ENCODE data around the gene PRDM5. TPM values are rescaled to one million over a fixed set of nuclear protein-coding genes. Genes with fewer than 3 reads are reported as not detected.

The PRDM5 gene
- total and polyA plus RNA-seq, 10 of the 15 experiments (the other 5 are each of a cell fraction or from before 2014, with no cell fraction given), result 0.07 TPM; not detected in 9

- ATAC-seq, result peak; percentile 84
- peak; percentile 80 for FAIRE-seq
- peak; percentile 33 for DNase-seq (ENCODE audit: low read depth, low spot score)
- SMC1A ChIA-PET (ENCODE audit: uncharacterized antibody, unreplicated experiment), result interaction anchor here (0.6 to 1.9 kb wide), 9 partner anchors 10 to 268 kb away, joined by 3 to 9 read pairs (median 5); no protein-coding TSS in a partner anchor
- no TSS peak for BruUV-seq (replicated peaks)
- Histone ChIP-seq H3K4me3 (no peak overlapping the region), H3K4me1 (ENCODE audit: control insufficient read depth, insufficient read depth, low read length) (no peaks in the 10 kb centered on the region), H4K20me1 (ENCODE audit: control insufficient read depth, insufficient read depth) (no peaks in the 10 kb centered on the region), H3K27ac (ENCODE audit: control insufficient read depth, insufficient read depth) (no peak overlapping the region), H2AFZ (ENCODE audit: control insufficient read depth, low read depth, low read length) (no peak overlapping the region), H3K27me3 (replicated peaks in 1 of 2; ENCODE audit: control insufficient read depth in 2 of 2, insufficient read depth in 2 of 2, low read length in 1 of 2) (no peaks in the 10 kb centered on the region; a peak in 1 of 4 replicates), H3K36me3 (ENCODE audit: control insufficient read depth in 2 of 2, insufficient read depth in 2 of 2, low read length in 1 of 2) (no peaks in the 10 kb centered on the region), H3K9ac (ENCODE audit: control insufficient read depth, insufficient read depth, low read length) (no peak overlapping the region), H3K9me3 (replicated peaks; ENCODE audit: control insufficient read depth, insufficient read depth, low read length) (no peaks in the 10 kb centered on the region; the same call in 2 of the 3 replicates), H3K4me2 (ENCODE audit: control insufficient read depth, insufficient read depth) (no peak overlapping the region), H3K79me2 (ENCODE audit: control insufficient read depth, insufficient read depth, low read length) (no peaks in the 10 kb centered on the region)
- POLR2A ChIA-PET, result interaction anchor here (1.1 kb wide), 1 partner anchor 11 kb away, joined by 3 read pairs; no protein-coding TSS in a partner anchor
- intact Hi-C loops (cut with micrococcal nuclease; ENCODE audit: unreplicated experiment), result no loop called here
- RAD21 ChIA-PET (ENCODE audit: unreplicated experiment), result interaction anchor here (0.6 to 1.4 kb wide), 7 partner anchors 12 to 460 kb away, joined by 3 read pairs; no protein-coding TSS in a partner anchor
- 27% methylated on average over 2 of the region's 2 CpGs for WGBS (ENCODE audit: insufficient coverage, insufficient replicate concordance, low lambda C conversion rate, missing lambda C conversion rate)
- in situ Hi-C loops (cut with MboI), result no loop called here
- CTCF ChIA-PET, result interaction anchor here (1.2 to 2.0 kb wide), 3 partner anchors 9 to 463 kb away, joined by 3 to 6 read pairs (median 4); no protein-coding TSS in a partner anchor
- TF ChIP-seq EGR1 (IDR thresholded peaks at IDR 0.05; ENCODE audit: borderline replicate concordance in 1 of 2, low read depth in 2 of 2, low read length in 2 of 2) (no peak), ZNF24 (IDR thresholded peaks at IDR 0.05) (no peak), CEBPB (IDR thresholded peaks at IDR 0.05; ENCODE audit: borderline replicate concordance in 1 of 2, low read depth in 2 of 2, low read length in 2 of 2) (no peak), PML (IDR thresholded peaks at IDR 0.05; ENCODE audit: low read length) (no peak), BMI1 (IDR thresholded peaks at IDR 0.05; ENCODE audit: borderline replicate concordance) (no peak), PAX8 (IDR thresholded peaks at IDR 0.05) (no peak), ATF7 (IDR thresholded peaks at IDR 0.05; ENCODE audit: low read depth) (peak; percentile 50), NR2C2 (IDR thresholded peaks at IDR 0.05; ENCODE audit: borderline replicate concordance, control insufficient read depth, insufficient read length, low read depth) (no peak), RAD51 (IDR thresholded peaks at IDR 0.05) (no peak), PAX5 (IDR thresholded peaks at IDR 0.05; ENCODE audit: borderline replicate concordance, low read depth, low read length) (peak; percentile 40; the same call in 1 of the 2 replicates), NFYB (IDR thresholded peaks at IDR 0.05; ENCODE audit: insufficient read depth, low read depth, low read length) (no peak), NRF1 (conservative IDR thresholded peaks at IDR 0.05; ENCODE audit: low read depth, low read length) (no peak), SKIL (IDR thresholded peaks at IDR 0.05; ENCODE audit: low read depth, poor library complexity, severe bottlenecking) (peak; percentile 87), POU2F2 (IDR thresholded peaks at IDR 0.05; ENCODE audit: borderline replicate concordance, low read depth, low read length) (0 out of 3 replicates have a peak, but pooled peaks have one; percentile 35), YBX1 (IDR thresholded peaks at IDR 0.05) (no peak), CHD2 (IDR thresholded peaks at IDR 0.05; ENCODE audit: borderline replicate concordance, low read depth, low read length) (no peak), HSF1 (IDR thresholded peaks at IDR 0.05; ENCODE audit: low read depth, low read length) (no peak), MEF2A (IDR thresholded peaks at IDR 0.05; ENCODE audit: insufficient read depth, low read depth, low read length) (0 out of 2 replicates have a peak, but pooled peaks have one; percentile 8), KAT2A (conservative IDR thresholded peaks at IDR 0.05; ENCODE audit: control insufficient read depth, low read depth, low read length) (no peak), NR2F1 (conservative IDR thresholded peaks at IDR 0.05) (peak; percentile 58)
Measured at GRCh38 chr4:120844528-120844921, 78.0 kb downstream of the PRDM5 start.
